ENCODE measurements around the gene MYPOP. TPM values are rescaled to one million over a fixed set of nuclear protein-coding genes. Genes with fewer than 3 reads are reported as not detected.
A peak's percentile ranks its signal among the peaks of the same experiment; 100 is the strongest.

The MYPOP gene
- total RNA-seq, 1 donor from 2014 or later = 1.3 TPM

- TF ChIP-seq, protein P1, sequence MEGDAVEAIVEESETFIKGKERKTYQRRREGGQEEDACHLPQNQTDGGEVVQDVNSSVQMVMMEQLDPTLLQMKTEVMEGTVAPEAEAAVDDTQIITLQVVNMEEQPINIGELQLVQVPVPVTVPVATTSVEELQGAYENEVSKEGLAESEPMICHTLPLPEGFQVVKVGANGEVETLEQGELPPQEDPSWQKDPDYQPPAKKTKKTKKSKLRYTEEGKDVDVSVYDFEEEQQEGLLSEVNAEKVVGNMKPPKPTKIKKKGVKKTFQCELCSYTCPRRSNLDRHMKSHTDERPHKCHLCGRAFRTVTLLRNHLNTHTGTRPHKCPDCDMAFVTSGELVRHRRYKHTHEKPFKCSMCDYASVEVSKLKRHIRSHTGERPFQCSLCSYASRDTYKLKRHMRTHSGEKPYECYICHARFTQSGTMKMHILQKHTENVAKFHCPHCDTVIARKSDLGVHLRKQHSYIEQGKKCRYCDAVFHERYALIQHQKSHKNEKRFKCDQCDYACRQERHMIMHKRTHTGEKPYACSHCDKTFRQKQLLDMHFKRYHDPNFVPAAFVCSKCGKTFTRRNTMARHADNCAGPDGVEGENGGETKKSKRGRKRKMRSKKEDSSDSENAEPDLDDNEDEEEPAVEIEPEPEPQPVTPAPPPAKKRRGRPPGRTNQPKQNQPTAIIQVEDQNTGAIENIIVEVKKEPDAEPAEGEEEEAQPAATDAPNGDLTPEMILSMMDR (conservative IDR thresholded peaks at IDR 0.05; ENCODE audit: low read depth, low read length) = peak; percentile 65
- DNase-seq (ENCODE audit: low read depth) = no peak
- peak within 1 kb of the TSS; percentile 70 for H3K4me3 ChIP-seq (ENCODE audit: low read depth, low read length)
Observed at GRCh38 chr19:45863840-45864628, 38.4 kb downstream of the MYPOP start, which contains the start of gene FOXA3. Gene FOXA3, plus strand, starts transcription at chr19:45864326. Its CDS starts 131 bp downstream, at chr19:45864457.

DNA sequence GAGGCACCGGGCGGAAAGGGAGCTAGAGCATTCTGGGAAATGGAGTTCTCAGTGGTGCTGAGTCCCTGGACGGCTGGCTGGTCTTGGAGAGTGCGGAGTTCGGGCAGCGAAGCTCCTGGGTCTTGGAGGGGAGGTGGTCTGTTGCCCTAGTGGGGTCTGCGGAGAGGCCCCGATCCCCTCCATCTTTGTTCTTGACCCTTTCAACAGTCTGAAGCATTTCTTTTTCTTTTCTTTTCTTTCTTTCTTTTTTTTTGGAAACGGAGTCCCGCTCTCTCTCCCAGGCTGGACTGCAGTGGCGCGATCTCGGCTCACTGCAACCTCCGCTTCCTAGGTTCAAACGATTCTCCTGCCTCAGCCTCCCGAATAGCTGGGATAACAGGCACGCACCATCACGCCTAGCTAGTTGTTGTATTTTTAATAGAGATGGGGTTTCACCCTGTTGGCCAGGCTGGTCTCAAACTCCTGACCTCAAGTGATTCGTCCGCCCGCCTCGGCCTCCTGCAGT, 39.0 kb downstream of the MYPOP start:
- H3K4me3 ChIP-seq (ENCODE audit: low read depth, low read length) = peak overlapping the region; percentile 70
- TF ChIP-seq, protein P1 (conservative IDR thresholded peaks at IDR 0.05; ENCODE audit: low read depth, low read length) = no peak
- DNase-seq (ENCODE audit: low read depth) = no peak

GRCh38 chr19:45862564-45863334, 39.7 kb downstream of the MYPOP start, which contains the start of gene SYMPK:
Gene SYMPK, minus strand, starts transcription at chr19:45863147. Its CDS starts 8,652 bp downstream, at chr19:45854495.
- peak within 1 kb of the TSS; percentile 70 for H3K4me3 ChIP-seq (ENCODE audit: low read depth, low read length)
- DNase-seq (ENCODE audit: low read depth) = peak; percentile 83
- TF ChIP-seq, protein P1 (conservative IDR thresholded peaks at IDR 0.05; ENCODE audit: low read depth, low read length) = no peak

DNA sequence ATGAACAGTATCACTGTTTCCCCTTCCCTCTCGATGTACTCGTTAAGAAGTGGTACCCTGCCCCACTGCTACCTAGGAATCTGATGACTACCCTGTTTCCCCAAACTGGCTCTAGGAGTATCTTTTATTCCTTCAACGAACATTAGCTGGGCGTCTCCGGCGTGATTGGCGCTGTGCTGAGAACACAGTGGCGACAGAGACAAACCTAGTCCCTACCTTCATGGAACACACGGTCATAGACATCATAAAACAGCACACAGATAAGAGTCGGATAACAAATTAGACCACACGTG, 40.2 kb downstream of the MYPOP start:
- DNase-seq (ENCODE audit: low read depth) = no peak
- peak overlapping the region; percentile 70 for H3K4me3 ChIP-seq (ENCODE audit: low read depth, low read length)
- TF ChIP-seq, protein P1 (conservative IDR thresholded peaks at IDR 0.05; ENCODE audit: low read depth, low read length) = no peak

- no peak for DNase-seq (ENCODE audit: low read depth)
- no peak overlapping the region for H3K4me3 ChIP-seq (ENCODE audit: low read depth, low read length)
- TF ChIP-seq, protein P1 (conservative IDR thresholded peaks at IDR 0.05; ENCODE audit: low read depth, low read length) = no peak
Observed at GRCh38 chr19:45860359-45861259, 41.8 kb downstream of the MYPOP start.

GRCh38 chr19:45854167-45854778, 48.1 kb downstream of the MYPOP start:
- DNase-seq (ENCODE audit: low read depth) = no peak
- no peak overlapping the region for H3K4me3 ChIP-seq (ENCODE audit: low read depth, low read length)

More at GRCh38 chr19:45854167-45854778, 48.1 kb downstream of the MYPOP start:
- TF ChIP-seq, protein P1 (conservative IDR thresholded peaks at IDR 0.05; ENCODE audit: low read depth, low read length) = no peak
